ENCODE results near the gene JCHAIN.

JCHAIN gene

DNA sequence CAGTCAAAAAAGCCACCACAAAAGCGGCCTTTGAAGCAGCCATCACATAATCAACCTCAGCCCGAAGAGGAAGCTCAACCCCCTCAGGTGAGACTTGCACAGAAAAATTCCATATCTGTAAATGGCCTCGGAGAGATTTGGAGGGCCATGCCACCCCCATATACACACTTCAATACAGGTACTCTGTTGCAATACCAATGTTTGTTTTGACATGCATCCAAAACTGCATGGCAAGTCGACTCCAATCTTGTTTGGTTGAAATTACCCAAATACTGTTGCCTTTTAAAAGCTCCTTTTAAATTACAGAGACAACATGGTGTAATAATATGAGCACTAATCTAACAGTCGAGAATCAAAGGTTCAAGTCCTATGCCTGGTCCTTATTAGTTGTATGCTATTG, 31.8 kb downstream of the JCHAIN start:
- DNase-seq, result no peak

DNA sequence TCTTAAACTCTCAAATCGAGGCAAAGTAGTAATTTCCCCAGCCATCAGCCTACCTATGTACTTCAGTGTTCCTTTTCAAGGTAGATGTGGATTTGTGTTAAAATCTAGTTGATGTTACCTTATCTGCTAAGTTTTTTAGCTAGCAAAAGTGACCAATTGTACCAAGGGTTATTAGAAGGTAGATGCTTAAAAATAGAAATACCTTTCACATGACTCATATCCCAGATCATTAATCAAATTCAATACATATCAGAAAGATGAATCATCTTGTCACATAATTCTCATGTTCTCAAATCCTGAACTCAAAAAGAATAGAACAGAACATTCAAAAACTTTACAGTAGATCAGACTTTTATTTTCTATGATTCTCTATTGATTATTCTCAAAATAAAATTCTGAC, 34.3 kb downstream of the JCHAIN start:
- DNase-seq, result no peak

- DNase-seq, result no peak
These were observed 36.1 kb downstream of the JCHAIN start for GRCh38 chr4:70630162-70630561.

DNA sequence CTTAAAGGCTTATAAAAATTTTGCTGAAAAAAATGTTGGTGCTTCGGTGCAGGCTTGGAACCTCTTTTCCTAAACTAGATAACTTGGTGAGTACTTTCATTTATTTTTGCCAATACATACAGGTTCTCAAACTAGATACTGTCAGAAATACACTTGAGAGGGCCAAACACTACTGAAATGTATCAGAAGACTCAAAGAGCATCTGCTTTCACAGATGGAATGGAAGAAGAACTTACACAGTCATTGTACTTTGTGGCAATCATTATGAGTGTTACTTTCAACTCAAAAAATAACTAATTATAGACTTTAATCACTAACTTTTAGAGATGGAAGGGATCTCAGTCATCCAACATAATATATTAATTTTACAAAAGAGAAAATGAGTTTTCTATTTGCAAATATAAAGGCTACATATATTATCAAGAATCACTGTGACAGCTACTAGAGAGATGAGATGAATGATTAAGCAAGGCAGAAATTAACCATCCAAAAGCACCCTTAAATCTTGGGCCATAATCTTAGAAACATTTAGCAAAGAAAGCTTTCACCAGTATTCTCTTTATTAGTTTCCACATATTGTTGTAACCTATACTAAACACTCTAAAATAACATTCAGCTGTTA, 36.7 kb downstream of the JCHAIN start:
- no peak for DNase-seq

- no peak for DNase-seq
These were observed 37.9 kb downstream of the JCHAIN start, which contains the start of gene ENAM for GRCh38 chr4:70628444-70628843. TSS of gene ENAM (plus strand) at chr4:70628744. CDS start at chr4:70629501, 757 bp downstream.

DNA sequence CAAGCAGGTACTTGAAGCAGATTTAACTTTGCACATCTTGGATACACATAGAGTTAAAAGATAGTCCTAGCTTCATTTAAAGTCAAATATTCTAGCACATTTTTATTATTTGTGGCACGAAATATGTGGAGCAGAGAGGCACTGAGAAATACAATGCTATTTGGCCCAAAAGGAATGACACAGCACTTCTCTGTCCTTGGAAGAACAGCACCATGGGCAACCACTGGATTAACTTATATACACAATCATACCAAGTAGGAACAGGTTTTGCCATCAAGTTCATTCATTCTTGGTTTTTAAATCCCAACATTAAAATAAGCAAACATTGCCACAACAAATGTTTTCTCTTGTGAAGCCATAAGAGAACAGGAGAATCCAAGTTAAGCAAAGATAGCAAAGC, 38.7 kb downstream of the JCHAIN start:
- no peak for DNase-seq

- no peak for DNase-seq
These were observed 42.0 kb downstream of the JCHAIN start for GRCh38 chr4:70624226-70624793.

DNA sequence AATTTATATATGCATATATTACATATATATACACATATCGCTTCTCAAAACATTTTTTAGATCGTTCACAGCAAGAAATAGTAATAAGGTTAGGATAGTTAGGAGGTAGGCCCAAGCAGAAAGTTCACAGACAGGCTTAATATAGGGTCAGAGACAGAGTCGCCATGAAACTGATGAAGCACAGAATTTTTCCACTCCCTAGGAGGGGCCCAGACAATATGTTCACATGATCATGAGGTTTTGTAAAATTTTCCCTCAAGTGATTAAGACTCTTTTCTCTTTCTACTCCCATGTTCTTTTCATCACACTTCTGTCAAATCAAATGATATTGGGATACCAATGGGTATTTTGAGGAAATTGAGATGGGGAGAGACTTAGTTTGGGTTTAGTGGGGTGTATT, 43.0 kb downstream of the JCHAIN start:
- DNase-seq, result no peak

GRCh38 chr4:70619778-70620177, 46.5 kb downstream of the JCHAIN start:
- no peak for DNase-seq

DNA sequence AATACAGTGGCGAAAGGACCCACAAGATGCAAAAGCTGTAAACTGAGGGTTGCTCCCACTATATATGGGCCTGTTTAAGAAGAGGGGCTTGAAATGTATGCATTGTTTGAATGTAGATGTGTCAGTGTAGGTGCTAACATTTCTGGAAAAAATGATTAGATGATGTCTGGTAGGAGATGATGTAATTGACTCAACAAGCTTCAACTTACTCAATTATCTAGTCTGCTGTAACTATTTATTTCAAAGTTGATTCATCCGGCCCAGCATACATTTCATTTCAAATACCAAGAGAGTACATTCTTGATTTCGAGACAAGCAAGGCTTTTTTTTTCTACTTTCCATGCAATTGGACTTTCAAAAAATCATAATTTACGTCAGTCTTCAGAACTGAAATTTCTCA, 47.0 kb downstream of the JCHAIN start:
- DNase-seq, result no peak

GRCh38 chr4:70614184-70614555, 52.1 kb downstream of the JCHAIN start:
- peak; percentile 50 for DNase-seq

DNA sequence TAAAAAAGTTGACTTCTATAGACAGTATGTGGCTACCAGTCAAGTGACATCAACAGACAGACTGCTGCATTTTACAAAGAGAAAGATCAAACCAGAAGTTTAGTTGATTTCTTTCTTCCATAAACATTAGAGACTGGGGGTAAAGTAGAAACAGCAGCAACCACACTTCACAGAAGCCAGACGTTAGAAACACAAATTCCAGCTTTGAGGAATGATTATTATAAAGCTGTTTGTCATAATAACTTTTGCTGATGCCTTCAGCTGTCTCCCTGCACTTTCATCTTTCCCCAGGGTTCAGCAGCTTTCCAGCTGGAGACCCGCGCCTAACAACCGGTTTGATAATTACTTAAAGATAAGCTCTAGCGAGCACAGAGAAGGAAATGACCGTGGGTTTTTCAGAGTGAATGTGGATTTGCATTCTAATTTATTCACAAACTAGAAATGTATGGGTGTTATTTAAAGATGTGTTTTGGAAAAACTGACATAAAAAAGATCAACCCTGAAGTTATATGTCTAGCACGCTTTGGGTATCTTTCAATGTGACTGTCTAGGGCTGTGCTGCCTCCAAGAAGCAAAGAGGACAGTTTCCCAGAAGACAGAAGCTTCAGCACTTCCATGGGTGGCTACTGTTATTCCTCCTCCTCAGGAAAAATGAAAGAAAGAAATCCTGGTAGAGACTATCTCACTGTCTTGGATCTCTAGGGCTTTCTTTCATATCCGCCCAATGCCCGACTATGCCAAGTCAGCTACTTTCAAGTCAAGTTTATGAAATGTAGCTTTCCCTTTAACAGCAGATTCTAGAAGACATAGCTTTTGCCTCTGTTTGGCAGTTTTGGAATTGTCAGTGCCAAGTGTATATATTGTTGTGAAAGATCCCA, 52.8 kb downstream of the JCHAIN start:
- no peak for DNase-seq

- no peak for DNase-seq
These were observed 58.0 kb downstream of the JCHAIN start for GRCh38 chr4:70608324-70608723.

GRCh38 chr4:70607334-70607853, 58.9 kb downstream of the JCHAIN start:
- peak; percentile 50 for DNase-seq

DNA sequence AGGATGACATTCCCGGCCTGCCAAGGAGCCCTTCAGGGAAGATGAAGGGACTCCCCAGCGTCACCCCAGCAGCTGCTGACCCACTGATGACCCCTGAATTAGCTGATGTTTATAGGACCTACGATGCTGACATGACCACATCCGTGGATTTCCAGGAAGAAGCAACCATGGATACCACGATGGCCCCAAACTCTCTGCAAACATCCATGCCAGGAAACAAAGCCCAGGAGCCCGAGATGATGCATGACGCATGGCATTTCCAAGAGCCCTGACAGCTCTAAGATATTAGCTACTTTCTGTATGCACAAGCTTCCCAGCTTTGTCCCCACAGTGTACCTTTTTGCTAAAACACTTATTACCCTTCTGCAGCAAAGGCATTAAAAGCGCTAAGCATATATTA, 59.8 kb downstream of the JCHAIN start:
- DNase-seq, result no peak
